Measurements from ENCODE around the gene CCL2. TPM values are rescaled to one million over a fixed set of nuclear protein-coding genes. Genes with fewer than 3 reads are reported as not detected.

The CCL2 gene
- total RNA-seq, 1 experiment from 2014 or later, result 1.4 TPM

- no peaks in the 10 kb centered on the region for H4K20me1 ChIP-seq (ENCODE audit: control insufficient read depth, insufficient read depth, insufficient read length)
- no peak overlapping the region for H4K91ac ChIP-seq (ENCODE audit: insufficient read length, low read depth, low read length)
- H3K14ac ChIP-seq (ENCODE audit: insufficient read depth, low read length), result no peak overlapping the region
- no peak overlapping the region for H3K4me2 ChIP-seq (ENCODE audit: insufficient read depth, insufficient read length, low read length)
- no peaks in the 10 kb centered on the region for H3K9me3 Mint-ChIP-seq
- no peak overlapping the region for H3K18ac ChIP-seq (ENCODE audit: insufficient read length, low read depth, low read length)
- no CpG with 5 or more reads among the region's 3 CpGs for WGBS (ENCODE audit: extremely low coverage, insufficient read length, low lambda C conversion rate)
- no peak overlapping the region for H3K4ac ChIP-seq (ENCODE audit: low read depth, low read length)
- H2BK15ac ChIP-seq (ENCODE audit: low read depth, low read length), result no peak overlapping the region
- H3K4me1 ChIP-seq (ENCODE audit: insufficient read depth, low read length), result no peaks in the 10 kb centered on the region
- H3K79me1 ChIP-seq (ENCODE audit: insufficient read depth, low read depth, low read length, poor library complexity, severe bottlenecking), result no peaks in the 10 kb centered on the region
- no peaks in the 10 kb centered on the region for H3K79me2 ChIP-seq (ENCODE audit: insufficient read depth, low read length)
- no peak overlapping the region for H2BK120ac ChIP-seq (ENCODE audit: low read depth, low read length, poor library complexity, severe bottlenecking)
- H3K23me2 ChIP-seq (ENCODE audit: insufficient read length, low read depth, low read length, poor library complexity, severe bottlenecking), result no peaks in the 10 kb centered on the region
- H3K27ac Mint-ChIP-seq, result no peak overlapping the region
- H3K9me3 ChIP-seq (ENCODE audit: control insufficient read depth, low read depth, low read length), result no peaks in the 10 kb centered on the region
- no peak for DNase-seq
- H3K27me3 ChIP-seq (ENCODE audit: insufficient read depth, low read length), result no peaks in the 10 kb centered on the region
- no peak overlapping the region for H2BK20ac ChIP-seq (ENCODE audit: low read depth, low read length, poor library complexity, severe bottlenecking)
- no peak overlapping the region for H3K23ac ChIP-seq (ENCODE audit: insufficient read length, low read depth, low read length)
- H4K5ac ChIP-seq (ENCODE audit: insufficient read length, low read depth, low read length), result no peak overlapping the region
- no peak overlapping the region for H2BK5ac ChIP-seq (ENCODE audit: insufficient read length, low read length)
- peaks cover 20 to 29% of the 10 kb centered on the region in 2 experiments for H3K4me1 Mint-ChIP-seq
- no peaks in the 10 kb centered on the region; the same call in 1 of the 2 replicates for H3K27me3 Mint-ChIP-seq (ENCODE audit: low read depth)
- H2AFZ ChIP-seq (ENCODE audit: low read length), result no peak overlapping the region
- no peak overlapping the region for H3K9ac ChIP-seq (ENCODE audit: extremely low read depth, insufficient read length, low read length)
- H3K27ac ChIP-seq (ENCODE audit: insufficient read length, low read depth, low read length), result no peak overlapping the region
- TF ChIP-seq CTCF (conservative IDR thresholded peaks at IDR 0.05), result no peak
- H4K8ac ChIP-seq (replicated peaks; ENCODE audit: insufficient read length, low read depth, low read length), result no peak overlapping the region
- H2BK12ac ChIP-seq (ENCODE audit: insufficient read length, low read depth, low read length), result no peak overlapping the region
- no peaks in the 10 kb centered on the region for H3K36me3 Mint-ChIP-seq (ENCODE audit: insufficient read depth in 1 of 3, low read depth in 3 of 3)
- H3T11ph ChIP-seq (ENCODE audit: low read length), result no peak overlapping the region
- H3K56ac ChIP-seq (ENCODE audit: insufficient read length, low read depth, low read length), result no peak overlapping the region
- H3K4me3 Mint-ChIP-seq, result no peak overlapping the region
- H2AK5ac ChIP-seq (ENCODE audit: insufficient read length, low read length), result no peak overlapping the region
Observed at GRCh38 chr17:34237458-34237857, 17.6 kb upstream of the CCL2 start.
